GM19351 (cell line): ENCODE results near the gene HOXD4.

Experiments used
- ATAC-seq: cut with Tn5 transposase; IDR thresholded peaks from one replicate; pipeline ENCODE4 v1.9.1; 2021; ENCODE audit warnings: mild to moderate bottlenecking, moderate library complexity; ENCODE audit not compliant: unreplicated experiment

The HOXD4 gene

DNA sequence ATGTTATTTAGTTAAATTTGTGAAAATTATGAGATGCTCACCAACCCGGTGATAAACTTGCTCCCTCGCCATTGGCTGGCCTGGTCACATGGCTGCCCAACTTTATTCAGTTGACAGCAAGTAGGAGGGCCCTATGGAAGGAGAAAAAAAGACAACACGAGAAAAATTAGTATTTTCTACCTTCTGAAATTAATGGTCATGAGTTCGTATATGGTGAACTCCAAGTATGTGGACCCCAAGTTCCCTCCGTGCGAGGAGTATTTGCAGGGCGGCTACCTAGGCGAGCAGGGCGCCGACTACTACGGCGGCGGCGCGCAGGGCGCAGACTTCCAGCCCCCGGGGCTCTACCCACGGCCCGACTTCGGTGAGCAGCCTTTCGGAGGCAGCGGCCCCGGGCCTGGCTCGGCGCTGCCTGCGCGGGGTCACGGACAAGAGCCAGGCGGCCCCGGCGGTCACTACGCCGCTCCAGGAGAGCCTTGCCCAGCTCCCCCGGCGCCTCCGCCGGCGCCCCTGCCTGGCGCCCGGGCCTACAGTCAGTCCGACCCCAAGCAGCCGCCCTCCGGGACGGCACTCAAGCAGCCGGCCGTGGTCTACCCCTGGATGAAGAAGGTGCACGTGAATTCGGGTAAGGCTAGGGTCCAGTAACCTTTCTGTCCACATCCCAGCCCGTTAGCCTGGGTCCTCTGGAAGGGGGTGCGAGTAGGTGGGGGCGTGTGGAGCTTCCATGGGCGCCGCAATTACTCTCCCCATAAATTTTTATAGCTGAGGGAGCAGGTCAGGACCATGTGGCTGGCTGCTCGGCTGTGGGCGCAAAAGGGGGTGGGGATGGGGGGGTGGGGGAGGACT is at the start of gene HOXD4:
TSS of gene HOXD4 (plus strand) at position 109 of the 846 bp plus-strand sequence. CDS start at position 193, 84 bp downstream.
- ATAC-seq: no peak

- ATAC-seq: no peak
These were observed 49.5 kb upstream of the HOXD4 start for GRCh38 chr2:176101842-176102241.

DNA sequence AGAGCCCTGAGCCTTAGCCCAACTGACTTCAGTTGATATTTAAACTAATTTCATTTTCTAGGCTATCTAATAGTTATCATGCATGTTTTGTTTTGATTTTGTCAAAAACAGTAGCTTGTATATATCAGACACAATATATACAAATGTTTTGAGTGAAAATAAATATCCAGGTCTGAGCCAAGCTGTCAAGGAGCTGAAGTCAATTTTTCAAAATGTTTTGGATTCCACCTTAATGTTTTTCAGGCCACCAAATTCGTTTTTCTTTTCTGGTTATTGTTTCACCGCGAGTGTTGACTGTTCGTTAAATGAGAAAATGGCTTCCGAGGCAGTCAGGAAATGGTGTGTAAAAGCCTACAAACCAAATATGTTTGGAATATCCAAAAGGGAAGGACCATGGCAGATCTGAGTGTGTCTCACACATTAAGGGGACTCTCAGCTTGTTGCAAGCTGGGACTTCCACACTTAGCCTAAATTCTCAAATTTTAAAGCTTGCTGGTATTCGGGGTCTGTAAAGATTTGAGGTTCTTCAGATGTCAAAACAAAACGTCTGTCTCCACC is 49.0 kb upstream of the HOXD4 start:
- ATAC-seq: no peak

DNA sequence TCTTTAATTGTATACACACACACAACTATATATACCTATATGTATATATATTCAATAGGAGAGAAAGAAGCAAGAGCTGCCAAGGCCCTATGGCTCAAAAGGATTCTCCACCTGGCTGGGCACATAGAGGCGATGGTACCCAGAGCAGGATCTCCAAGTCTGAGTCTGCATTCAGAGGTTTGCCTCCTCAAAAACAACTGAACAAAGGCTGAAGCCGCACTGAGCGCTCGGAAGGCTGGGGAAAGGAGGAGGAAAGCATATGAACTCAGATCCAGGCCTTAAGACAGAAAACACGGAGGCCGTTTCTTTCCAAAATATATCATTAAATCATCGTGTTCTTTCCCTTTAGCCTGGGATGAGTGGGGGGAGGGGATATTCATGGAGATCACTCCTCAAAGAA is 48.2 kb upstream of the HOXD4 start:
- ATAC-seq: no peak

GRCh38 chr2:176103742-176104315 is 47.5 kb upstream of the HOXD4 start:
- ATAC-seq: no peak

DNA sequence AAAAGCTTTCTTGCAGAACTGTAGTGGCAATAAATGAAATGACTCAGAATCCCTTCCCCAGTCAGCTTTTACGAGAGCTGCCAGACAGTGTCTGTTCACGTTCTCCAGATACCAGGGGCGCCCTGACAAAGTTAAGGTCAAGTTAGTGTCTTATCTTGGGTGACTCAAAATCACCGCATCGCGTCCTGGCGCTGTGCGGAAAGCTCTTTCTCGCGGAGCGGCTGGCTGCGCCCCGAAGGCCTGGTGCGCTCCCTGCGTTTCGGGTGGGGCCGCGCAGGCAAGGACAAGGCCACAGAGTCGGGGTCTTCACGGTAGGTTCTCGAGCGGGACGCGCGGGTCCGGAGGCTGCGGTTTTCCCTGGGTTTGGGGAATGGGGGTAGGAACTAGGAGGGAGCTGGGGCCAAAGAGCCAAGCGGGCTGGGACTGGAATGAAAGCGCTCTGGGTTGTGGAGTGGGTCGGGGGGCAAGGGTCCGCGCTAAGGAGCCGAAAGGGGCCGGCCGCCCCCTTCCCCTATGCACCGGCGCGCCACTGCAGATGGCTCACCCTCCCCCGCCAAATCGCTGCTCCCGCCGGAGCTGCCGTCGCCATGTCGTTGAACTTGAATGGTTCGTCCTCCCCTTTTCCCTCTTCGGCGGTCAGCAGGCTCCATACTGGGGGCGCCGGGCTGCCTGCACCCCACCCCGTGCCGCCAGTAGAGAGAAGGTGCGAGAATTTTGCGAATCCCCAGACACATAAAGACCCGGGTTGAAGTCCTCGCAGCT is 46.9 kb upstream of the HOXD4 start:
- ATAC-seq: no peak

DNA sequence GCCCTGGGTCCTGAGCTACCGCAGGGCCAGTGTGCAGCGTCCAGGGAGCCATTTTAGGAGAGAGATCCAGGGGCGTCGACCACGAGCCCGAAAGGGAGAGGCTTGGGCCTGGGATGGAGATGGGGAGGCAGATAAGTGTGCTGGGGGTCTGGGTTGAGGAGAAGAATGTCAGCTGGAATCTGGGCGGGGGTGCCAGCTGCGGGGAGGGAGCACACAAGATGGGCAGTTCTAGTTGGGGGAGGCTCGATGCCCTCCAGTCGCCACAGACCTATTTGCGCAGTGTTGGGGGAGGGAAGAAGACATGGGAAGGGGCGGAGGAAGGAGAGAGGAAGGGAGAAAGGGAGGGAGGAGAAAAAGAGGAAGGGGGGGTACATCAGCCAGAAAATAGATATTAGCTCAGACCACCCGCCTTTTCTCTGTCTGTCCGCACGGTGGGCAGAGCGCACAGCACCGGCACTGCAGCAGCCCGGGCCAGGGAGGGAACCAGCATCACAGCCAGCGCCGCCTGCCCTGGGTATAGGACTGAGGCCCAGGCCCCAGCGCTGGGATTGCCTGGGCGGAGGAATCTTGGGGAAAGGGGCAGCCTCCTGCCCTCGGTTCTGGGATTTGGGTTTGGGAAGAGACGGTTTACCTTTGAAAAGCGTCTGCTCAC is 46.1 kb upstream of the HOXD4 start:
- ATAC-seq: no peak

- no peak for ATAC-seq
These were observed 45.4 kb upstream of the HOXD4 start for GRCh38 chr2:176105730-176106580.

DNA sequence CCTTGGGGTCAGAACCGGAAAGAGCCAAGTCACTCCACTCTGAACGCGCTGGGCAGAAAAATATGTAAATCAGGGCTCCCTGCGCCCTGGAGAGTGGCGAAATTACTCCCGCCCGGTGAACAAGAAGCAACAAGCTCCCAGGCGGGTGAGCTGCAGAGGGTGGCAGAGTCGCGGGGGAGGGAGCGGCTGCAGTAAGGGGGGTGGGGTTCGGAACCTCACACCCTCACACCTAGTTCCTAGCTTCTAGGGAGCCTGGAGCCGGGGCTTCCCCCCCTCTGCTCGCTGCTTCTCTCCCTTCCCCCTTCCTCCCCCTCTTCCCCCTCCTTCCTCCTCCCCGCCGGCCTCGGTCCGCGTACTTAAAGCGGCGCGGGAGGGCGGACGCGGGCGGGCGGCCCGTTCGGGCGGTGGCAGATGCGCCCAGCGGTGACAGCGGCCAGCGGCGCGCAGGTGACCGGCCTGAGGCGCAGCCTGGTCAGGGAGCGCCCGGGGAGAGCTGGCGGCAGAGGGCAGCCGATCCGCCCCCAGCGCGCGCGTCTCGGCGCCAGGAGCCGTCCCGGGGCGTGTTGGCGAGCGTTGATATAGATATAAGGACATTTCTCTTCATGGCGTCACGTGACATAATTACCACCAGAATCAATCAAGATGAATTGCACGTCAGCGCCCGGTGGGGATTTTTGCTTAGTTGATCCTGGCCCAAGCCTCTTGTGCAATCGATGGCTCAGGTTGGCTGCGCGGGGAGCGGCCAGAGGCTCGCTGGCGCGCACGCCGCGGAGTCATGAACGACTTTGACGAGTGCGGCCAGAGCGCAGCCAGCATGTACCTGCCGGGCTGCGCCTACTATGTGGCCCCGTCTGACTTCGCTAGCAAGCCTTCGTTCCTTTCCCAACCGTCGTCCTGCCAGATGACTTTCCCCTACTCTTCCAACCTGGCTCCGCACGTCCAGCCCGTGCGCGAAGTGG is 44.5 kb upstream of the HOXD4 start, which contains the start of gene HOXD11:
TSS of gene HOXD11 (plus strand) at position 700 of the 959 bp plus-strand sequence. CDS start at position 776, 76 bp downstream.
- no peak for ATAC-seq

- ATAC-seq: no peak
These were observed 43.6 kb upstream of the HOXD4 start for GRCh38 chr2:176107731-176108181.

DNA sequence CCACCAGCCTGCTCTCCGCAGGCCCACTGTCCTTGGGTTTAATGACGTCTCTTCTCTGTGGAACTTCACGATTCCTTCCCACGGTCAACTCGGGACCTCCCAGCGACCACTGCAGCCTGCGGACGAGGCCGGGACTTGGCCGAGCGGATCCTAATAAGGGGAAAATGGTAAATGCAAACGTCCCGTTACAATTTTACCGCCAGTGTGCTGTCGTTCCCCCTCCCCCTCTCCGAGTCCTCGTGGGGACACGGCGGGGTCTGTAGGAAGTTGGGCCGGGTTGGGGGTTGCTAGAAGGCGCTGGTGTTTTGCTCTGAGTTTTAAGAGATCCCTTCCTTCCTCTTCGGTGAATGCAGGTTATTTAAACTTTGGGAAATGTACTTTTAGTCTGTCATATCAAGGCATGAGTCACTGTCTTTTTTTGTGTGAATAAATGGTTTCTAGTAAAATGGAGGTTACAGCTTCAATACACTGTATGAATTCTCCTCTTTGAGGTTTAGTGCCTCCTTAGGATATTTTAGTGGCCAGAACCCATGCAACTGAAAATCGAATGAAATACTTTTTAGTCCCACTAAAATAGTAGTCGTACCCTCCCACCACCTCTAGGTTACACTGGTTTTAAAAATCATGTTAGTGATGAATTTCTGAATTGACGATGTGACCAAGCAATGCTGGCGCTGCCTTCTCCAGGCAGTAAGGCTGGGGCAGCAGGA is 42.0 kb upstream of the HOXD4 start:
- no peak for ATAC-seq

GRCh38 chr2:176109946-176110345 is 41.4 kb upstream of the HOXD4 start:
- ATAC-seq: no peak

DNA sequence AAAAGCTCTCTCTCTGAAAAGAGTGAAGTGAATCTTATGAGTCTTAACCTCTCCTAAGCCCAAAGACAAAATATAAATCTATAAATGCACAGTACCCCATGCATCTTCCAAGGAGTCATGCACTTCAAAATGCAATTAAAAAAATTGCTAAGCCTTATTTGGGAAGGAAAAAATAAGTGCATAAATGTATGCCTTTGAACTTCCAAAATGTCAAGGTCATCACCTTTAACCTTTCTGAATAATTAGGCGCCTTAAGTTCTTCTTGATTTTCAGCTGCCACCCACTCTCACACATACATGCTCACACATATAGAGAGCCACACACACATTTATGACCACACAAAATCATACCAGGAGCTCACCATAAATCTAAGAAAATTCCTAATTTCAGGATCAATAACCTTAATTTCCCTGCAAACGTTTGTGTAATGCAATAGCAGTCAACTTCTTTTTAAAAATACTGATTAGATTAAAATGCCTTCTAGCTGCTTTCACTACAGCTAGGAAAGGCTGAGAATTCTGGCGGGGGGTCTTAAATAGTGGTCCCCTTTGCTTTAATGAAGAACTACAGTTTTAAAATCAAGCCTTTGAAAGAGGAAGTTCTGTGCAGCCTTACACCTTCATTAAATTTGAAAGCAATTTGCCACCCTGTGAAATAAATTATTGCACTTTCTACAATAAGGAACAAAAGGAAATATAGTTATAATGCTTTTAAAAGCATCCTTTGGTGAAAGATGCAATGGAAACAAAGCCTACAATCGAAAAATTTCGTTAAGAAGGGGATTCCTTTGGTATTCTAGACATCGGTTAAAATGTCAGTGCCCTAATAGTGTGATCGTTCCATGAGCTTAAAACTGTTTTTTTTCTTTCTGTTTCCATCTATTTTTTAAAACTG is 40.7 kb upstream of the HOXD4 start:
- no peak for ATAC-seq

- ATAC-seq: no peak
These were observed 40.1 kb upstream of the HOXD4 start for GRCh38 chr2:176111309-176111663.

DNA sequence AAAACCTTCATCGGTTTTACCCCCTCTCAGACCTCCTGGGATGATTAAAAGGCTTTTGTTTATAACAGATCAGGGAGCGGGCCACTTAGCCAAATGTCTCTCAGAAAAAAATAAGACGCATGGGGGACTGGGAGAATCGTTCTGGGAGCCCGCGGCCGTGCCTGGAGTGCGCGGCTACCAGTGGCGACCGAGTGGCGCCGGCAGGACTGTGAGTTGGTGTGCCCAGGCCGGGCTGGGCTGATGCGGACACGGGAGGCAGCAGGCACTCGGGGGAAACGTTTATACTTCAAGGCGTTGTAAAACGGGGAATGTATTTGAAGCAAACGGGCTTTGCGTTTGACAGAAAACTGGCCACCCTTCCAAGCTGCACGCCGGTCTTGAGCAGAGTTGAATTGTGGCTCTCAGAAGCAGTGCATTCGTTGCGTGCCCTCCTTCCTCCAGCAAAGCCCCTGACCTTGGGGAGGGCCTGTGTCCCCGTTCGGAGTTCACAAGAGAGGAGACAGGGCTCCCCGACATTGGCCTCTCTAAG is 39.4 kb upstream of the HOXD4 start:
- ATAC-seq: no peak

- no peak for ATAC-seq
These were observed 38.7 kb upstream of the HOXD4 start for GRCh38 chr2:176112375-176113302.
